HCT116 (cell line): ENCODE results near the gene KCNK3. TPM values are rescaled to one million over a fixed set of nuclear protein-coding genes. Genes with fewer than 3 reads are reported as not detected.

Source experiments
- ATAC-seq: fragments of 200-7000 bp; cut with Tn5 transposase; 2 replicates; pipeline ENCODE4 v1.9.1; 2020; ENCODE audit warnings: mild to moderate bottlenecking, moderate library complexity
- BruUV-seq: library from RNA; stranded (reverse); fragments of 400-500 nt; replicated peaks from 2 replicates; lab custom pipeline; 2021; lab: Mats Ljungman, UMichigan
- CTCF ChIA-PET: fragments of 300-600 bp; sonication (Branson Sonifier 250); formaldehyde crosslinking; loops from one replicate; lab custom pipeline; 2021; ENCODE audit warnings: antibody characterized with exemption; lab: Charles Lee
- POLR2A ChIA-PET: fragments of 300-600, 350-600 bp; sonication (Branson Sonifier 250); formaldehyde crosslinking; loops from one replicate; lab custom pipeline; 2021; ENCODE audit warnings: antibody characterized with exemption; lab: Charles Lee
- RAD21 ChIA-PET, 2 experiments: fragments of 300-600 bp; sonication (Branson Sonifier 250); formaldehyde crosslinking; loops; one replicate each; lab custom pipeline; 2023; ENCODE audit warnings: low total read pairs in 2 of 2; ENCODE audit not compliant: uncharacterized antibody in 2 of 2, unreplicated experiment in 2 of 2, low non-redundant PET in 1 of 2; lab: Charles Lee
- DNase-seq: peaks from one replicate; pipeline ENCODE4 v3.0.0-alpha.2; 2010; ENCODE audit warnings: low read depth, low spot score
- H2AFZ ChIP-seq: fragments of 200-600 bp; shearing (Covaris generic), sonication (generic); 2 replicates; pipeline ENCODE4 v1.6.1; 2017; ENCODE audit warnings: low read depth, mixed run types, mixed read lengths, antibody characterized with exemption, low read length; ENCODE audit not compliant: poor library complexity, severe bottlenecking
- H3K27ac ChIP-seq: 2 replicates; pipeline ENCODE4 v1.5.1; 2012; ENCODE audit warnings: low read depth, low read length
- H3K27me3 ChIP-seq: fragments of 200-600 bp; sonication (generic); 2 replicates; pipeline ENCODE4 v1.6.1; 2016; ENCODE audit warnings: mixed run types, low read length, mixed read lengths; ENCODE audit not compliant: insufficient read depth
- H3K36me3 ChIP-seq, 2 experiments: fragments of 200-500 bp in 1 of 2; fragments of 200-600 bp in 1 of 2; sonication (Bioruptor generic) in 1 of 2; sonication (generic) in 1 of 2; 2 replicates each; pipeline versions ENCODE4 v1.5.1 to v1.6.1; 2014 to 2016; ENCODE audit warnings: low read length in 2 of 2, inconsistent platforms in 1 of 2, mixed read lengths in 1 of 2, mixed run types in 1 of 2; ENCODE audit not compliant: insufficient read depth in 2 of 2, control insufficient read depth in 1 of 2
- H3K4me1 ChIP-seq, 2 experiments: fragments of 200-600 bp in 1 of 2; sonication (generic) in 1 of 2; 2 replicates each; pipeline versions ENCODE4 v1.5.1 to v1.6.1; 2012 to 2017; ENCODE audit warnings: low read length in 2 of 2, inconsistent platforms in 1 of 2, mild to moderate bottlenecking in 1 of 2, mixed read lengths in 1 of 2, mixed run types in 1 of 2, moderate library complexity in 1 of 2; ENCODE audit not compliant: insufficient read depth in 2 of 2, control insufficient read depth in 1 of 2
- H3K4me2 ChIP-seq: fragments of 200-600 bp; sonication (generic); 2 replicates; pipeline ENCODE4 v1.6.1; 2017; ENCODE audit warnings: mixed run types, low read length, mixed read lengths
- H3K4me3 ChIP-seq, 2 experiments: fragments of 200-600 bp in 1 of 2; sonication (generic) in 1 of 2; replicated peaks in 1 of 2; 2 replicates each; pipeline ENCODE4 v1.5.1; 2011 to 2016; ENCODE audit warnings: low read length in 2 of 2, control low read depth in 1 of 2, low read depth in 1 of 2, mild to moderate bottlenecking in 1 of 2, mixed read lengths in 1 of 2, mixed run types in 1 of 2
- H3K79me2 ChIP-seq: fragments of 200-600 bp; sonication (generic); 2 replicates; pipeline ENCODE4 v1.6.1; 2017; ENCODE audit warnings: mild to moderate bottlenecking, mixed run types, low read length, moderate library complexity, mixed read lengths; ENCODE audit not compliant: insufficient read depth
- H3K9ac ChIP-seq: fragments of 200-600 bp; sonication (generic); 2 replicates; pipeline ENCODE4 v1.6.1; 2016; ENCODE audit warnings: low read length, mixed read lengths
- H3K9me2 ChIP-seq: fragments of 200-600 bp; sonication (generic), shearing (Covaris generic); 2 replicates; pipeline ENCODE4 v1.6.1; 2017; ENCODE audit warnings: mixed run types, mild to moderate bottlenecking, moderate library complexity; ENCODE audit not compliant: insufficient read depth
- H3K9me3 ChIP-seq, 2 experiments: fragments of 200-500 bp in 1 of 2; fragments of 200-600 bp in 1 of 2; sonication (Bioruptor generic) in 1 of 2; sonication (generic) in 1 of 2; 2 replicates each; pipeline ENCODE4 v1.6.1; 2014 to 2017; ENCODE audit warnings: low read length in 2 of 2, mixed read lengths in 2 of 2, inconsistent platforms in 1 of 2, low read depth in 1 of 2, mild to moderate bottlenecking in 1 of 2, mixed run types in 1 of 2, moderate library complexity in 1 of 2; ENCODE audit not compliant: control insufficient read depth in 1 of 2, insufficient read depth in 1 of 2
- H4K20me1 ChIP-seq: fragments of 200-600 bp; sonication (generic), shearing (Covaris generic); 2 replicates; pipeline ENCODE4 v1.6.1; 2017; ENCODE audit warnings: mixed run types, mild to moderate bottlenecking, moderate library complexity; ENCODE audit not compliant: insufficient read depth
- CBX3 ChIP-seq: IDR thresholded peaks from 2 replicates; pipeline ENCODE4 v1.6.1; 2012; ENCODE audit warnings: low read depth
- EGR1 ChIP-seq: IDR thresholded peaks from 2 replicates; pipeline ENCODE4 v1.6.1; 2012; ENCODE audit warnings: low read depth
- EZH2 ChIP-seq: fragments of 200-600 bp; sonication (generic); IDR thresholded peaks from 2 replicates; pipeline ENCODE4 v1.6.1; 2017; ENCODE audit warnings: antibody characterized with exemption, mixed run types
- EZH2phosphoT487 ChIP-seq: fragments of 200-600 bp; IDR thresholded peaks from 2 replicates; pipeline ENCODE4 v1.6.1; 2018; ENCODE audit warnings: antibody characterized with exemption, borderline replicate concordance
- FOSL1 ChIP-seq: IDR thresholded peaks from 2 replicates; pipeline ENCODE4 v1.6.1; 2012; ENCODE audit warnings: low read depth
- POLR2A ChIP-seq: IDR thresholded peaks from 2 replicates; pipeline ENCODE4 v1.7.0; 2011; ENCODE audit warnings: borderline replicate concordance; ENCODE audit not compliant: insufficient read depth, insufficient read length; ENCODE audit errors: extremely low read depth
- SP1 ChIP-seq: IDR thresholded peaks from 2 replicates; pipeline ENCODE4 v1.6.1; 2012; ENCODE audit warnings: low read depth
- SRF ChIP-seq: IDR thresholded peaks from 2 replicates; pipeline ENCODE4 v1.6.1; 2012; ENCODE audit warnings: low read depth
- YY1 ChIP-seq: IDR thresholded peaks from 2 replicates; pipeline ENCODE4 v1.6.1; 2011; ENCODE audit warnings: low read length, low read depth, moderate library complexity, mild to moderate bottlenecking; ENCODE audit not compliant: insufficient replicate concordance; ENCODE audit errors: extremely low read depth
- ZFX ChIP-seq: fragments of 450-650 bp; IDR thresholded peaks from 2 replicates; pipeline ENCODE4 v1.6.1; 2017
- intact Hi-C: fragments of 100-400 bp; cut with micrococcal nuclease; formaldehyde crosslinking; loops from 2 replicates; pipeline ENCODE4 v1.10.0; 2022
- total RNA-seq: library from RNA; stranded (reverse); gene quantifications from one replicate; pipeline ENCODE4 v1.2.1, GENCODE V29; 2021; ENCODE audit not compliant: unreplicated experiment
- TF ChIP-seq, protein P1 (sequence below): IDR thresholded peaks from 2 replicates; pipeline ENCODE4 v1.6.1; 2012; ENCODE audit warnings: low read depth
- TF ChIP-seq, protein P2 (sequence below): IDR thresholded peaks from 2 replicates; pipeline ENCODE4 v1.6.1; 2012

Gene KCNK3
- total RNA-seq, 1 experiment from 2014 or later = 0.71 TPM

DNA sequence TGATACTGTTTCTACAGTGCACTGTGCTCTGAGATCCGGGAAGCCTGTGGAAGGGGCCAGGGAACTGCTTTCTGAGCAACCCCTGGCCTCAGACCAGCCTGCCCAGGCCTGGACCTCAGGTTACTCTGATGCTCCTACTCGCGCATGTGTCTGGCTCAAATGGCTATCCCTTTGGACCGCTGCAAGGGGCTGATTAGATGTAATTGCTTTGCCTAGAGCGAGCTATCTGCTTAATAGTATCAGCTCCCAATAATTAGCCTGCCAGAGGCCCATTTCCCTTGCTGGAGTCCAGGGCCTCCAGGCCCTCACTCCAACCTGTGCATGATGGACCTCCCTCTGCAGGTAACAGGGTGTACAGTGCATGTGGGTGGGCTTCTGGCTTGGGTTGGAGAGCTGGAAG, 7.2 kb upstream of the KCNK3 start:
- RAD21 ChIA-PET = no interaction called here
- no peak overlapping the region for H2AFZ ChIP-seq
- H3K27ac ChIP-seq = no peak overlapping the region
- H3K9me3 ChIP-seq = no peaks in the 10 kb centered on the region
- CTCF ChIA-PET = no interaction called here
- no peaks in the 10 kb centered on the region for H3K36me3 ChIP-seq
- no peak overlapping the region for H3K9ac ChIP-seq
- H3K79me2 ChIP-seq = no peaks in the 10 kb centered on the region
- intact Hi-C loops = no loop called here
- ATAC-seq (no peak), DNase-seq (no peak)
- H3K27me3 ChIP-seq = no peaks in the 10 kb centered on the region
- H4K20me1 ChIP-seq = no peaks in the 10 kb centered on the region
- no TSS peak for BruUV-seq
- no peak overlapping the region for H3K4me3 ChIP-seq
- POLR2A ChIA-PET = no interaction called here
- TF ChIP-seq POLR2A (no peak), YY1 (no peak), FOSL1 (no peak), EZH2 (no peak), EGR1 (no peak), SP1 (no peak), ZFX (no peak), SRF (no peak), CBX3 (no peak), EZH2phosphoT487 (no peak)
- TF ChIP-seq, protein P1, sequence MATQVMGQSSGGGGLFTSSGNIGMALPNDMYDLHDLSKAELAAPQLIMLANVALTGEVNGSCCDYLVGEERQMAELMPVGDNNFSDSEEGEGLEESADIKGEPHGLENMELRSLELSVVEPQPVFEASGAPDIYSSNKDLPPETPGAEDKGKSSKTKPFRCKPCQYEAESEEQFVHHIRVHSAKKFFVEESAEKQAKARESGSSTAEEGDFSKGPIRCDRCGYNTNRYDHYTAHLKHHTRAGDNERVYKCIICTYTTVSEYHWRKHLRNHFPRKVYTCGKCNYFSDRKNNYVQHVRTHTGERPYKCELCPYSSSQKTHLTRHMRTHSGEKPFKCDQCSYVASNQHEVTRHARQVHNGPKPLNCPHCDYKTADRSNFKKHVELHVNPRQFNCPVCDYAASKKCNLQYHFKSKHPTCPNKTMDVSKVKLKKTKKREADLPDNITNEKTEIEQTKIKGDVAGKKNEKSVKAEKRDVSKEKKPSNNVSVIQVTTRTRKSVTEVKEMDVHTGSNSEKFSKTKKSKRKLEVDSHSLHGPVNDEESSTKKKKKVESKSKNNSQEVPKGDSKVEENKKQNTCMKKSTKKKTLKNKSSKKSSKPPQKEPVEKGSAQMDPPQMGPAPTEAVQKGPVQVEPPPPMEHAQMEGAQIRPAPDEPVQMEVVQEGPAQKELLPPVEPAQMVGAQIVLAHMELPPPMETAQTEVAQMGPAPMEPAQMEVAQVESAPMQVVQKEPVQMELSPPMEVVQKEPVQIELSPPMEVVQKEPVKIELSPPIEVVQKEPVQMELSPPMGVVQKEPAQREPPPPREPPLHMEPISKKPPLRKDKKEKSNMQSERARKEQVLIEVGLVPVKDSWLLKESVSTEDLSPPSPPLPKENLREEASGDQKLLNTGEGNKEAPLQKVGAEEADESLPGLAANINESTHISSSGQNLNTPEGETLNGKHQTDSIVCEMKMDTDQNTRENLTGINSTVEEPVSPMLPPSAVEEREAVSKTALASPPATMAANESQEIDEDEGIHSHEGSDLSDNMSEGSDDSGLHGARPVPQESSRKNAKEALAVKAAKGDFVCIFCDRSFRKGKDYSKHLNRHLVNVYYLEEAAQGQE = no peak
- TF ChIP-seq, protein P2, sequence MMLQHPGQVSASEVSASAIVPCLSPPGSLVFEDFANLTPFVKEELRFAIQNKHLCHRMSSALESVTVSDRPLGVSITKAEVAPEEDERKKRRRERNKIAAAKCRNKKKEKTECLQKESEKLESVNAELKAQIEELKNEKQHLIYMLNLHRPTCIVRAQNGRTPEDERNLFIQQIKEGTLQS = no peak
- H3K4me1 ChIP-seq = peaks cover 0 to 8% of the 10 kb centered on the region in 2 experiments; a peak in 1 of 4 replicates
- no peak overlapping the region for H3K4me2 ChIP-seq
- no peaks in the 10 kb centered on the region for H3K9me2 ChIP-seq
